ENCODE results near the gene MKX. TPM values are rescaled to one million over a fixed set of nuclear protein-coding genes. Genes with fewer than 3 reads are reported as not detected.

MKX gene
- total and polyA plus RNA-seq, 7 donors: 0.28 to 34.9 (median 11.3) TPM; not detected in 1

- intact Hi-C loops (cut with DNase I): no loop called here
- H3K27me3 ChIP-seq: no peaks in the 10 kb centered on the region
- H3K9me3 ChIP-seq: no peaks in the 10 kb centered on the region
- no peaks in the 10 kb centered on the region for H3K36me3 ChIP-seq
- no peak overlapping the region for H3K27ac ChIP-seq
- H3K4me1 ChIP-seq: peaks cover 0 to 32% (median 24%) of the 10 kb centered on the region in 4 donors
- H3K4me3 ChIP-seq: no peak overlapping the region
- TF ChIP-seq CTCF (IDR thresholded peaks at IDR 0.05): no peak
- no peak for TF ChIP-seq EP300 (IDR thresholded peaks at IDR 0.05)
- TF ChIP-seq POLR2A (IDR thresholded peaks at IDR 0.05): no peak
- no peak for TF ChIP-seq POLR2AphosphoS5 (IDR thresholded peaks at IDR 0.05)
- WGBS, 2 donors: 83 to 93% methylated on average over 3 of the region's 3 CpGs
- no peak for DNase-seq
These were observed 27.8 kb downstream of the MKX start for GRCh38 chr10:27717861-27718260.

- WGBS, 2 donors: 76 to 93% methylated on average over 3 of the region's 3 CpGs
- no peaks in the 10 kb centered on the region for H3K27me3 ChIP-seq
- H3K4me1 ChIP-seq: peaks cover 0 to 25% (median 20%) of the 10 kb centered on the region in 4 donors
- intact Hi-C loops (cut with DNase I): no loop called here
- H3K9me3 ChIP-seq: no peaks in the 10 kb centered on the region
- H3K4me3 ChIP-seq: no peak overlapping the region
- H3K36me3 ChIP-seq: no peaks in the 10 kb centered on the region
- TF ChIP-seq EP300 (IDR thresholded peaks at IDR 0.05) (no peak), POLR2A (IDR thresholded peaks at IDR 0.05) (no peak), CTCF (IDR thresholded peaks at IDR 0.05) (no peak), POLR2AphosphoS5 (IDR thresholded peaks at IDR 0.05) (no peak)
- H3K27ac ChIP-seq: no peak overlapping the region
- no peak for DNase-seq
These were observed 28.4 kb downstream of the MKX start for GRCh38 chr10:27717224-27717623.

- Histone ChIP-seq H3K9me3 (no peaks in the 10 kb centered on the region), H3K27ac (no peak overlapping the region), H3K4me1 (peaks cover 0 to 24% (median 18%) of the 10 kb centered on the region in 4 donors), H3K27me3 (no peaks in the 10 kb centered on the region), H3K36me3 (no peaks in the 10 kb centered on the region), H3K4me3 (no peak overlapping the region)
- no peak for DNase-seq
- TF ChIP-seq POLR2AphosphoS5 (IDR thresholded peaks at IDR 0.05) (no peak), POLR2A (IDR thresholded peaks at IDR 0.05) (no peak), EP300 (IDR thresholded peaks at IDR 0.05) (no peak), CTCF (IDR thresholded peaks at IDR 0.05) (no peak)
- WGBS, 2 donors: 64 to 92% methylated on average over 5 of the region's 5 CpGs
- intact Hi-C loops (cut with DNase I): no loop called here
These were observed 29.1 kb downstream of the MKX start for GRCh38 chr10:27716521-27716920.

GRCh38 chr10:27715505-27715904 lies 30.1 kb downstream of the MKX start:
- Histone ChIP-seq H3K9me3 (no peaks in the 10 kb centered on the region), H3K27me3 (no peaks in the 10 kb centered on the region), H3K4me1 (peaks cover 0 to 24% (median 20%) of the 10 kb centered on the region in 4 donors), H3K27ac (peak overlapping the region; percentile 46 to 57 (median 52)), H3K36me3 (no peaks in the 10 kb centered on the region), H3K4me3 (no peak overlapping the region)
- WGBS, 2 donors: 76 to 78% methylated on average over 3 of the region's 3 CpGs
- TF ChIP-seq EP300 (IDR thresholded peaks at IDR 0.05): no peak
- TF ChIP-seq CTCF (IDR thresholded peaks at IDR 0.05): no peak
- no peak for TF ChIP-seq POLR2AphosphoS5 (IDR thresholded peaks at IDR 0.05)
- TF ChIP-seq POLR2A (IDR thresholded peaks at IDR 0.05): no peak
- DNase-seq: no peak
- intact Hi-C loops (cut with DNase I): no loop called here

GRCh38 chr10:27714349-27714748 lies 31.3 kb downstream of the MKX start:
- Histone ChIP-seq H3K4me3 (peak overlapping the region in 3 of 4 donors; percentile 10 to 22 (median 13)), H3K36me3 (no peaks in the 10 kb centered on the region), H3K27ac (peak overlapping the region; percentile 46 to 57 (median 52)), H3K27me3 (no peaks in the 10 kb centered on the region), H3K9me3 (no peaks in the 10 kb centered on the region), H3K4me1 (peaks cover 0 to 24% (median 22%) of the 10 kb centered on the region in 4 donors)
- 53 to 83% methylated on average over 4 of the region's 4 CpGs for WGBS, 2 donors
- no peak for TF ChIP-seq POLR2AphosphoS5 (IDR thresholded peaks at IDR 0.05)
- no peak for TF ChIP-seq CTCF (IDR thresholded peaks at IDR 0.05)
- no peak for TF ChIP-seq POLR2A (IDR thresholded peaks at IDR 0.05)
- TF ChIP-seq EP300 (IDR thresholded peaks at IDR 0.05): no peak
- no peak for DNase-seq
- intact Hi-C loops (cut with DNase I): no loop called here
